ENCODE data around the gene TSC22D1.

DNA sequence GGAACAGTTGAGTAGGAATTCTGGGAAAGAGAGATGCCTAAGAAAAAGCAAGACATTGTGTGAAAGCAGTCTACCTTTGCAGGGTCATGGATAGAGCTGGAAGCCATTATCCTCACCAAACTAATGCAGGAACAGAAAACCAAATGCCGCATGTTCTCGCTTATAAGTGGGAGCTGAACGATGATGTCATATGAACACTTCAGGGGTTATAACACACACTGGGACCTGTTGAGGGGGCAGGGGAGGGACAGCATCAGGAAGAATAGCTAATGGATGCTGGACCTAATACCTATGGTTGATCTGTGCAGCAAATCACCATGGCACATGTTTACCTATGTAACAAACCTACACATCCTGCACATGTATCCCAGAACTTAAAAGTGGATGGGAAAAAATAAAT lies 69.9 kb downstream of the TSC22D1 start:
- TF ChIP-seq, protein P1, sequence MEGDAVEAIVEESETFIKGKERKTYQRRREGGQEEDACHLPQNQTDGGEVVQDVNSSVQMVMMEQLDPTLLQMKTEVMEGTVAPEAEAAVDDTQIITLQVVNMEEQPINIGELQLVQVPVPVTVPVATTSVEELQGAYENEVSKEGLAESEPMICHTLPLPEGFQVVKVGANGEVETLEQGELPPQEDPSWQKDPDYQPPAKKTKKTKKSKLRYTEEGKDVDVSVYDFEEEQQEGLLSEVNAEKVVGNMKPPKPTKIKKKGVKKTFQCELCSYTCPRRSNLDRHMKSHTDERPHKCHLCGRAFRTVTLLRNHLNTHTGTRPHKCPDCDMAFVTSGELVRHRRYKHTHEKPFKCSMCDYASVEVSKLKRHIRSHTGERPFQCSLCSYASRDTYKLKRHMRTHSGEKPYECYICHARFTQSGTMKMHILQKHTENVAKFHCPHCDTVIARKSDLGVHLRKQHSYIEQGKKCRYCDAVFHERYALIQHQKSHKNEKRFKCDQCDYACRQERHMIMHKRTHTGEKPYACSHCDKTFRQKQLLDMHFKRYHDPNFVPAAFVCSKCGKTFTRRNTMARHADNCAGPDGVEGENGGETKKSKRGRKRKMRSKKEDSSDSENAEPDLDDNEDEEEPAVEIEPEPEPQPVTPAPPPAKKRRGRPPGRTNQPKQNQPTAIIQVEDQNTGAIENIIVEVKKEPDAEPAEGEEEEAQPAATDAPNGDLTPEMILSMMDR (IDR thresholded peaks at IDR 0.05) = no peak
- TF ChIP-seq EZH2 (IDR thresholded peaks at IDR 0.05) (no peak), EZH2phosphoT487 (IDR thresholded peaks at IDR 0.05) (no peak)

Data from neural progenitor cell (in vitro differentiated cells).